Gastroesophageal sphincter (tissue), 3 donors: ENCODE results near the gene GRIK3.

ENCODE experiments used
- EP300 ChIP-seq: sonication (generic); formaldehyde crosslinking; IDR thresholded peaks from one replicate; pipeline ENCODE4 v1.6.1; 2017; ENCODE audit warnings: antibody characterized with exemption, mild to moderate bottlenecking
- POLR2A ChIP-seq, 2 donors: fragments of 450-650 bp; IDR thresholded peaks; one replicate each; pipeline ENCODE4 v1.6.1; 2017; ENCODE audit warnings: antibody characterized with exemption in 2 of 2, mild to moderate bottlenecking in 2 of 2, moderate library complexity in 1 of 2
- POLR2AphosphoS5 ChIP-seq: sonication (generic); formaldehyde crosslinking; IDR thresholded peaks from one replicate; pipeline ENCODE4 v1.6.1; 2017; ENCODE audit warnings: antibody characterized with exemption
- TF ChIP-seq, protein P1 (sequence below), 4 experiments: fragments of 200-600 bp in 2 of 4; fragments of 450-650 bp in 2 of 4; sonication (generic) in 1 of 4; IDR thresholded peaks; one replicate each; pipeline ENCODE4 v1.5.1; 2017 to 2019; ENCODE audit warnings: antibody characterized with exemption in 4 of 4, mild to moderate bottlenecking in 2 of 4, moderate library complexity in 2 of 4

- TF ChIP-seq POLR2AphosphoS5 (no peak), POLR2A (IDR thresholded peaks at IDR 0.05) (no peak), EP300 (no peak)
- TF ChIP-seq, protein P1, sequence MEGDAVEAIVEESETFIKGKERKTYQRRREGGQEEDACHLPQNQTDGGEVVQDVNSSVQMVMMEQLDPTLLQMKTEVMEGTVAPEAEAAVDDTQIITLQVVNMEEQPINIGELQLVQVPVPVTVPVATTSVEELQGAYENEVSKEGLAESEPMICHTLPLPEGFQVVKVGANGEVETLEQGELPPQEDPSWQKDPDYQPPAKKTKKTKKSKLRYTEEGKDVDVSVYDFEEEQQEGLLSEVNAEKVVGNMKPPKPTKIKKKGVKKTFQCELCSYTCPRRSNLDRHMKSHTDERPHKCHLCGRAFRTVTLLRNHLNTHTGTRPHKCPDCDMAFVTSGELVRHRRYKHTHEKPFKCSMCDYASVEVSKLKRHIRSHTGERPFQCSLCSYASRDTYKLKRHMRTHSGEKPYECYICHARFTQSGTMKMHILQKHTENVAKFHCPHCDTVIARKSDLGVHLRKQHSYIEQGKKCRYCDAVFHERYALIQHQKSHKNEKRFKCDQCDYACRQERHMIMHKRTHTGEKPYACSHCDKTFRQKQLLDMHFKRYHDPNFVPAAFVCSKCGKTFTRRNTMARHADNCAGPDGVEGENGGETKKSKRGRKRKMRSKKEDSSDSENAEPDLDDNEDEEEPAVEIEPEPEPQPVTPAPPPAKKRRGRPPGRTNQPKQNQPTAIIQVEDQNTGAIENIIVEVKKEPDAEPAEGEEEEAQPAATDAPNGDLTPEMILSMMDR (IDR thresholded peaks at IDR 0.05), result no peak
These were observed 68.1 kb downstream of the GRIK3 start for GRCh38 chr1:36966242-36966641.
